Spinal cord (tissue), 10 donors: ENCODE data around the gene FCHSD2. TPM values are rescaled to one million over a fixed set of nuclear protein-coding genes. Genes with fewer than 3 reads are reported as not detected.
A peak's percentile ranks its signal among the peaks of the same experiment; 100 is the strongest.

Experiments
- DNase-seq, 6 donors: peaks; one replicate each; pipeline versions ENCODE4 v3.0.0 to v3.0.0-alpha.2; 2013 to 2015; ENCODE audit warnings: low spot score in 6 of 6, low read depth in 4 of 6
- H3K27ac ChIP-seq: one replicate; pipeline ENCODE4 v1.5.1; 2013; ENCODE audit warnings: low read depth, low read length, control low read depth
- H3K27me3 ChIP-seq: one replicate; pipeline ENCODE4 v1.6.1; 2013; ENCODE audit warnings: low read length; ENCODE audit not compliant: control insufficient read depth, insufficient read depth
- H3K36me3 ChIP-seq: one replicate; pipeline ENCODE4 v1.6.1; 2013; ENCODE audit warnings: low read length; ENCODE audit not compliant: control insufficient read depth, insufficient read depth
- H3K4me1 ChIP-seq: one replicate; pipeline ENCODE4 v1.6.1; 2013; ENCODE audit warnings: low read length; ENCODE audit not compliant: control insufficient read depth, insufficient read depth
- H3K4me3 ChIP-seq: one replicate; pipeline ENCODE4 v1.5.1; 2013; ENCODE audit warnings: low read depth, low read length, control low read depth
- H3K9me3 ChIP-seq: one replicate; pipeline ENCODE4 v1.6.1; 2013; ENCODE audit warnings: low read length; ENCODE audit not compliant: control insufficient read depth, insufficient read depth
- WGBS: methylation state at CpG from one replicate; pipeline ENCODE4 v1.1.5; 2013; ENCODE audit warnings: missing lambda C conversion rate; ENCODE audit not compliant: insufficient coverage; 5-methylcytosine and 5-hydroxymethylcytosine counted together
- polyA plus RNA-seq, 2 donors: library from polyadenylated mRNA; unstranded; fragments of 120-200 nt; gene quantifications; one replicate each; pipeline ENCODE4 v1.2.1, GENCODE V29; 2013; ENCODE audit not compliant: insufficient read length in 2 of 2
- total RNA-seq, 2 donors: library from RNA; depleted of rRNA in 1 of 2; stranded (reverse); fragments of 120-200 nt in 1 of 2; fragments of >200 nt in 1 of 2; gene quantifications; one replicate each; pipeline versions ENCODE4 v1.2.3 to v1.2.4, GENCODE V29; 2013 to 2014
- donor health status: healthy.

The FCHSD2 gene
- total and polyA plus RNA-seq, 4 donors = 43.4 to 82.0 (median 58.8) TPM

DNA sequence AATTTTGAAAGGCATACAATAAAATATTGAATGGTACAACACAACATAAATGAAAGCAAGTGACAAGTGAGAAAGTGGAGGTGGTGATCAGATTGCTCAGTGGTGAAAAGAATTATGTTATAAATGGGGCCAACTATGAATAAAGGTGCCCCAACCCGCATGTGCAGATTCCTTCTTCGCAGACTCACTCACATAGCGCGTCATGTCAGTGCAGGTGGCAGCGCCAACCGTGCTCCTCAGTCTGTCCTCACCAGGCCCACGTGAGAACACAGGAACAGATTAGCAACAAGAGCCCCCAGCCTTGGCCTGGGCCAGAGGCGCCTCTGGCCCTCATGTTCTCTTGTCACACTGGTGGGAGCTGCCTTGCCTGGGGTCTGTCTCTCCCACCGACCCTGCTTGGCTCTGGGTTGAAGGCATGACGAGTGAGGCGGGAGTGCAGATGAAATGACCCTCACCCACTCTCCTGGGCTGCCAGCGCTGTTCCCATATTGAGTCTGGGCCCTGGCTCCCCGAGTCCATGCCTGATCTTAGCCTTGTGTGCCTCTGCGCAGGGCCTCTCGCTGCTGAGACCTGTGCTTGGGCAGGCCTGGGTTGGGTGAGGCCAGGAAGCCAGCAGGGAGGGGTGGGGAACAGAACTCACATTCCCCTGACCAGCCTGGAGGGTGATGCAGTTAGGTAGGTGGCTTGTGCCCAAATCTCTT, 321.5 kb downstream of the FCHSD2 start:
- H3K27me3 ChIP-seq = no peaks in the 10 kb centered on the region
- no peak overlapping the region for H3K27ac ChIP-seq
- peaks cover 27% of the 10 kb centered on the region for H3K36me3 ChIP-seq
- peaks cover 35% of the 10 kb centered on the region for H3K4me1 ChIP-seq
- H3K4me3 ChIP-seq = no peak overlapping the region
- DNase-seq = no peak
- whole genome bisulfite sequencing = 95% methylated on average over 15 of the region's 15 CpGs
- H3K9me3 ChIP-seq = no peaks in the 10 kb centered on the region

DNA sequence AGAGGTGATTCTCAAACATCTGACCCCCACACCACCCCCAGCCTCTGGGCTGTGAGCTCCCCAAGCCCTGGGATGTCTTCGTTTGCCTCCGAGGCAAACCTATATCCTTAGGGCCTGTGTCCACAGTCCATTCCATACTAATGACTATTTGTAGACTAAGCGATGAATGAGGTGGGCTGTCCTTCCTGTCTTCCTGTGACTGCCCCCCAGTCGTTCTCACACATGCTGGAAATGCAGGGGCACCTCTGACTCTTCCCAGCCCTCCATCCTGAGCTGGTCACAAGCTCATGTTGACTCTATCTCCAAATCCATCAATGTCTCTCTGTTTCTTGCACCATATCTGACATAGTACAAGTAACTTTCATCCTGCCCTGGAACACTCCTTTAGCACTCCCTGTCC, 323.1 kb downstream of the FCHSD2 start:
- no peak for DNase-seq
- no peaks in the 10 kb centered on the region for H3K9me3 ChIP-seq
- peaks cover 14% of the 10 kb centered on the region for H3K36me3 ChIP-seq
- H3K4me1 ChIP-seq = peaks cover 46% of the 10 kb centered on the region
- no peak overlapping the region for H3K27ac ChIP-seq
- no peak overlapping the region for H3K4me3 ChIP-seq
- H3K27me3 ChIP-seq = no peaks in the 10 kb centered on the region
- 78% methylated on average over 3 of the region's 4 CpGs for WGBS

DNA sequence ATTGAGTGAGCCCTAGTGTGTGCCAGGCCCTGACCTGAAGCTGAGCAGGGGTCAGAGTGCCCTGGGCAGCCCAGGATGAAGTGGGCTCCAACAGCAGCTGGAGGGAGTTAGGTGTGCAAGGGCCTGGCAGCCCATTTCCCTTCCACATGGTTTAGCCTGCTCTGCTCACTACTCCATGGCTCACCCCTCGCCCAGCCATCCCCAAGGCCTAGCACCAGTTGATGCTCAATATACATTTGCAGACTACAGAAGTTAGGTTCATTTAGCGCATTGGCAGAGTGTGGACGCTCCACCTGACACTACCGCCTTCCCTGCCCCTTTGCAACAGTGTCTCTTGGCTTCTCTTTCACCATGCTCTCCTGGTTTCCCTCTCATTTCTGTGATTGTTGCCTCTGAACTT, 324.2 kb downstream of the FCHSD2 start:
- peaks cover 54% of the 10 kb centered on the region for H3K4me1 ChIP-seq
- DNase-seq = no peak
- 98% methylated on average over 4 of the region's 4 CpGs for WGBS

DNA sequence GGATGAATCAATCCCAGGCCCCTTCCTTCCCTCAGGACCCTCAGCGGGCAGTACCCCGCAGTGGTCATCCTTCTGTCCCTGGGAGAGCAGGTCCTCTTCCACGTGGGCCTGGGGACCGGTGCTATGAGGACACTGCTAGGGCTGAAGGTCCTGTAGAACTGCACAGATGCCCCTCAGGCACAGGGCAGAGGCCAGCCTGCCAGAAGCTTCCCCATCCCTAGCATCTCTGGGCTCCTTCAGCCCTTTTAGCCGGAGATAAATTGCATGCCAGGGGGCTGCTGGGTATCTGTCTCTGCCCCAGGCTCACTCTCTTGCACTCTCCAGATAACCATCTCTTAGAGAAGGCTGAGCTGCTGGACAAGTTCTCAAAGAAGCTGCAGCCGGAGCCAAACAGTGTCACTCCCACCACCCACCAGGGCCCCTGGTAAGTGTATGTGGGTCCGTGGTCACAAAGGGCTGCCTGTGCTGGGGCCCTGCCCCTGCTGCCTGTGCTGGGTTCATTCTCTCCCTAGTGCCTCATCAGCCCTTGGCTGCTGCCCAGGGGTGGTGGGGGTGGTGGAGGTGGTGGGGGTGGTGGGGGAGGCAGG, 325.6 kb downstream of the FCHSD2 start:
- Histone ChIP-seq H3K4me3 (no peak overlapping the region), H3K27me3 (no peaks in the 10 kb centered on the region), H3K9me3 (no peaks in the 10 kb centered on the region), H3K36me3 (peaks cover 12% of the 10 kb centered on the region), H3K27ac (peak overlapping the region; percentile 61), H3K4me1 (peaks cover 47% of the 10 kb centered on the region)
- 82% methylated on average over 5 of the region's 7 CpGs for WGBS
- DNase-seq = no peak

More for the DNA sequence above, 324.2 kb downstream of the FCHSD2 start:
- Histone ChIP-seq H3K36me3 (peaks cover 12% of the 10 kb centered on the region), H3K27ac (no peak overlapping the region), H3K27me3 (no peaks in the 10 kb centered on the region), H3K4me3 (no peak overlapping the region), H3K9me3 (no peaks in the 10 kb centered on the region)

DNA sequence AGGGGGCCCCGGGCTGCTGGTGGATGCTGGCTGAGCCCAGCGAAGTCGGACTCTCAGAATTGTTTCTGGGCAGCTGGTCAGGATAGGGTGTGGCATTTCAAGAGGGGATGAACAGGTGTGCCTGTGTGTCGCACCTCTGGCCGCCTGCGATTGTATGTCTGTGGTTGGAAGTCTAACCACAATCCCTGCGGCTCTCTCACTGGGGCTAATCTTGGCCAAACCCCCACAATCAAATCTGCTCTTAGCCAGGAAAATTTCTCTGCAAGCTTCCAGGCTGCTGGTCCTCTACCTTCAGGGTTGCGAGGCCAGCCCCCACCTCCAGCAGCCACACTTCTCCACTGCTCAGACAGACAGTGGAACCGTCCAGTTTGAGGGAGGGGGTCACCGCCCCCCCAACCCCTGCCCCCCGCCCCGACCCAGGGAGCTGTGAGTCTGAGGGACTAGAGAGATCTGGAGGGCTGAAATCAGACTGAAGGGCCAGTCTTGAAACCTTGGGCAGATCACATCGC, 327.0 kb downstream of the FCHSD2 start:
- peak overlapping the region; percentile 87 for H3K27ac ChIP-seq
- no peak for DNase-seq
- peaks cover 36% of the 10 kb centered on the region for H3K4me1 ChIP-seq
- WGBS = 24% methylated on average over 7 of the region's 13 CpGs
- peaks cover 10% of the 10 kb centered on the region for H3K36me3 ChIP-seq
- H3K9me3 ChIP-seq = no peaks in the 10 kb centered on the region
- no peaks in the 10 kb centered on the region for H3K27me3 ChIP-seq
- H3K4me3 ChIP-seq = peak overlapping the region; percentile 94

DNA sequence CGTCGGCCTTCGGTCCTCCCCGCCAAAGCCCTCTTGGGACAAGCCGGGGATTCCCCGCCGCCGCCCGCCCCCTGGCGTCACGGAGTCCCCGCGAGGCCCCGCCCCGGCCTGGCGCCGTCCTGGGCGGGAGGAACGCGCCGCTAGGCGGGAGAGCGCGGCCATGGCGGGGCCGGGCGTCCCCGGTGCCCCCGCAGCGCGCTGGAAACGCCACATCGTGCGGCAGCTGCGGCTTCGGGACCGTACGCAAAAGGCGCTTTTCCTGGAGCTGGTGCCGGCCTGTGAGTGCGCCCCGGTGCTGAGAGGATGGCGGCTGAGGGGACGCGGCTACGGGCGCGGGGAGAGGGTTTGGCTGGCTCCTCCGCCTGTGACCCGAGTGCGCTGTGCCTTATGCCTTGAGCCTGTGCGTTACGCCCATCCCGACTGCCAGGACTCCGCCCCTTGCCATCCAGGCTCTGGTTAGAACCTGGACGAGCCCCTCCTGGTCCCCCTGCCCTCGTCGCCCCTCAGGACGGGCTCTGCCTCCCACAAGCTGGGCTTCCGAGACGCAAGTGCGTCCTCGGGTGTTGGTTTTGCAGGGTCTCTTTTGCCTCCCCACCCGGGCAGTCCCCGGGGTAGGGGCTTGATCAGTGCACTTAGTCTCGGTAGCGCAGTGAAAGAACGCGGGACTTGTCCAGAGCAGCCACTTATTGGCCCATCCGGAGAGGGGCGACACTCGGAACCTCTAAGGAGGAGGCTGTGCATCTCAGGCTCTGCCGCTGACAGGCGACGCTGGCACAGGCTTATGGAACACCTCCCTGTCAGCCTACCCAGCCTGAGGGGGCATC, 327.6 kb downstream of the FCHSD2 start, which contains the start of gene ATG16L2:
TSS of gene ATG16L2 (plus strand) at position 126 of the 824 bp plus-strand sequence. CDS start at position 161, 35 bp downstream.
- peak in 5 of 6 donors; percentile 72 to 96 (median 82) for DNase-seq
- under 1% methylated on average over 75 of the region's 75 CpGs for WGBS
- H3K9me3 ChIP-seq = no peaks in the 10 kb centered on the region
- no peaks in the 10 kb centered on the region for H3K27me3 ChIP-seq
- H3K27ac ChIP-seq = peak within 1 kb of the TSS; percentile 94
- H3K4me3 ChIP-seq = peak within 1 kb of the TSS; percentile 94
- H3K36me3 ChIP-seq = peaks cover 9% of the 10 kb centered on the region
- peaks cover 36% of the 10 kb centered on the region for H3K4me1 ChIP-seq

DNA sequence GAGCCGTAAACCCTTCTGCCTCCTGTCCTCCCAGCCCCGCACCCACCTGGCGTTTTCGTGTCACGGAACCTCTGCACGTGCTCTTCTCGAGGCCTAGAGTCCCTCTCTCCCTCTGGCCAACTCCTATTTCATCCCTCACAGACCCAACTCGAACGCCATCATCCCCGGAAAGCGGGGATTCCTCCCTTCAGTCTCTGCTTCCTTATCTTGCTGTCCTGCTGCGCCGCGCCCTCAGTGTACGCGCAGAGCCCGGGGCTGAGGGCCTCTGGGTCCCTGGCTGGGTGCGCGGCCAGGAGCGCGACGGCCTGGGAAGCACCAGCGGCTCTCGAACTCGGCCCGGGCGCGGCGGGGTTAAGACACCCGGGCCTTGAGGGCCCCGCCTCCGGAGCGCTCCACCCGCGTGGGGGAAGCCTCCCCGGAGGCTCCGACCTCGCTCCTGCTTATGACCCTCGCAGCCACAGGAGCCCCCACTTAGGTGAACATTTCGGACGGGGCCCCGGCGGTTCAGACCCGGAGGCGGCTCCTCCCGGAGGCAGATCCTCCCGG, 328.3 kb downstream of the FCHSD2 start:
- WGBS = under 1% methylated on average over 47 of the region's 47 CpGs
- peaks cover 36% of the 10 kb centered on the region for H3K4me1 ChIP-seq
- peaks cover 6% of the 10 kb centered on the region for H3K36me3 ChIP-seq
- H3K27me3 ChIP-seq = no peaks in the 10 kb centered on the region
- peak overlapping the region; percentile 94 for H3K4me3 ChIP-seq
- no peaks in the 10 kb centered on the region for H3K9me3 ChIP-seq
- peak overlapping the region; percentile 94 for H3K27ac ChIP-seq
- DNase-seq = peak in 3 of 6 donors; percentile 67 to 95 (median 87)

DNA sequence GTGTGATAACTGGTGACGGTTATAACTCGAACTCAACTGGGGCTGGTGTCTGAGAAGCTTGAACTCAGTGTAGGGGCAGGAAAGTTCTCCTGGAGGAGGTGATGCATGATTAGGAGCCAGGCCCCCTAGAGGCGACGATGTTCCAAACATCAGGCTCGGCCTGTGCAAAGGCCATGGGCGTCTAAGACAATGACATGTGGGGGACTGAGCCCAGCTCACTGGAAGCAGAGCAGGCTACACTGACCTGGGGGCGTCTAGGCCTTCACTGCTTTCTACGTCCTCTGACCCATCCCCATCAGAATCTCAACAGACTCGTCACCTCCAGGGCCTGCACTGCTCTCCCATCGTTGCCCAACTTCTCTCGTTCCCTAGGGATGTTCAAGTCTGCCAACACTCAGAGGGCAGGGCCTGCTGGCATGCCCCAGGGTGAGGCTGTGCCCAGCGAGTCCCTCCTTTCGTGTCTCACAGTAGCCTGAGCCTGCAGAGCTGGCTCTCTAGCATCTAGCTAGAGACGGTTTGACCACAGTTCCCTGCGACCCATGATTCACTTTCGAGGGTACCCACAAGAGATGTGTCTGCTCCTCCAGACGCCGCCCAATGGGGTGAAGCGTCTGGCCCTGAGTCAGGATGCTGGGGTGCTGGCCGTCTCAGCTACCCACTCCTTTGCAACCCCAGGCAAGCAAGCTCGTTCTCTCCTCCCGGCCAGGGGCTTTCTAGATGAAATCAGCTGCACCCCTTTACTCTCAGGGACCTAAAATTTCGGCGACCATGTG, 329.0 kb downstream of the FCHSD2 start:
- Histone ChIP-seq H3K9me3 (no peaks in the 10 kb centered on the region), H3K27me3 (no peaks in the 10 kb centered on the region), H3K4me1 (peaks cover 36% of the 10 kb centered on the region), H3K36me3 (peaks cover 6% of the 10 kb centered on the region), H3K4me3 (peak overlapping the region; percentile 94), H3K27ac (peak overlapping the region; percentile 94)
- 35% methylated on average over 24 of the region's 24 CpGs for WGBS
- DNase-seq = no peak

DNA sequence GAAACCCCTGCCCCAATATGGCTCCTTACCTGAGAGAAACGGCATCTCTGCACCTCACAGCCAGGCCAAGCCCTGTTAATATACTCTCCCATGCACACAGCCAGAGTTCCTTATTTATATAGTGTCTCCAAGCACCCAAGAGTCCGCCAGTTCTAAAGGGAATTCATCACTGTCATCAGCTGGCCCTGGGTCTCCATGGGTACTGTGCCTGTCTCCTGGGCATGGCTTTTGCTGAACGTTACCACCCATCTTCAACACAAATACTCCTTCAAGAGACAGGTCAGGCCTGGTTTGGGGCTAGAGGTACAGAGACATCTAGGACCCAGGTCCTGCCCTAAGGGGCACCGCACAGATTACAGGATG, 329.5 kb downstream of the FCHSD2 start:
- 57% methylated on average over 3 of the region's 4 CpGs for WGBS

More for the DNA sequence above, 329.5 kb downstream of the FCHSD2 start:
- H3K9me3 ChIP-seq = no peaks in the 10 kb centered on the region
- H3K4me3 ChIP-seq = peak overlapping the region; percentile 94
- H3K4me1 ChIP-seq = peaks cover 36% of the 10 kb centered on the region
- H3K27ac ChIP-seq = no peak overlapping the region
- no peak for DNase-seq
- H3K36me3 ChIP-seq = peaks cover 3% of the 10 kb centered on the region
- no peaks in the 10 kb centered on the region for H3K27me3 ChIP-seq
